Omental fat pad (tissue), 4 donors: ENCODE measurements around the gene ACAP3. TPM values are rescaled to one million over a fixed set of nuclear protein-coding genes. Genes with fewer than 3 reads are reported as not detected.
A peak's percentile ranks its signal among the peaks of the same experiment; 100 is the strongest.

Experiments
- ATAC-seq: fragments of 150-250 bp; one replicate; pipeline ENCODE4 v1.9.1; 2016; ENCODE audit warnings: mild to moderate bottlenecking, moderate library complexity; ENCODE audit not compliant: low FRiP score
- DNase-seq: peaks from one replicate; pipeline ENCODE4 v3.0.0-alpha.2; 2019; ENCODE audit warnings: low spot score
- total RNA-seq, 4 donors: library from RNA; depleted of rRNA; stranded (reverse); fragments of >200 nt; gene quantifications; one replicate each; pipeline ENCODE4 v1.1.0, GENCODE V29; 2016
- TF ChIP-seq, protein P1 (sequence below), 3 donors: fragments of 450-650 bp; IDR thresholded peaks; one replicate each; pipeline ENCODE4 v1.5.1; 2016 to 2017; ENCODE audit warnings: antibody characterized with exemption in 3 of 3, mild to moderate bottlenecking in 3 of 3, moderate library complexity in 2 of 3

The ACAP3 gene
- total RNA-seq, 4 donors from 2014 or later, result 19.2 to 41.8 (median 38.1) TPM

DNA sequence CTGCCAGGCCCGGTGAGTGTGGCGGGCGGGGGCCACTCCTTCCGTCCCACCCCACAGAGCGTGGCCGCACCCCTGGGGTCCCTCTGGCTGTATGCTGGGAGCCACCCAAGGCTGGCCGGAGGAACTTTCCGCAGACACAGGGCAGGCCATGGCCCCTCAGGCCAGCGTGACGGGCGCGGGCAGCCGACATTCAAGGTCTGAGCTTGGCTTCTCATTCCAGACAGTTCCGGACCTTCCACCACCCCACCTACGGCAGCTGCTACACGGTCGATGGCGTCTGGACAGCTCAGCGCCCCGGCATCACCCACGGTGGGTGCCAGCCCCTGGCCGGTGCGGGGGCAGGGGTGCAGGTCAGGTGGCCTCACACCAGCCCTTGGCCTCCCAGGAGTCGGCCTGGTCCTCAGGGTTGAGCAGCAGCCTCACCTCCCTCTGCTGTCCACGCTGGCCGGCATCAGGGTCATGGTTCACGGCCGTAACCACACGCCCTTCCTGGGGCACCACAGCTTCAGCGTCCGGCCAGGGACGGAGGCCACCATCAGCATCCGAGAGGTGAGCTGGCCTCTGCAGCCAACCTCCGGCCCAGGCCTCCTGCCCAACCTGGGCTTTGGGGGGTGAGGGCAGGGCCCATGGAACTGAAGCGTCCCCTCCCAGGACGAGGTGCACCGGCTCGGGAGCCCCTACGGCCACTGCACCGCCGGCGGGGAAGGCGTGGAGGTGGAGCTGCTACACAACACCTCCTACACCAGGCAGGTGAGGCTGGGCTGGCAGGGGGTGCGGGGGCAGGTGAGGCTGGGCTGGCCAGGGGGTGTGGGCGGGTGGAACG, 20.2 kb downstream of the ACAP3 start:
- TF ChIP-seq, protein P1, sequence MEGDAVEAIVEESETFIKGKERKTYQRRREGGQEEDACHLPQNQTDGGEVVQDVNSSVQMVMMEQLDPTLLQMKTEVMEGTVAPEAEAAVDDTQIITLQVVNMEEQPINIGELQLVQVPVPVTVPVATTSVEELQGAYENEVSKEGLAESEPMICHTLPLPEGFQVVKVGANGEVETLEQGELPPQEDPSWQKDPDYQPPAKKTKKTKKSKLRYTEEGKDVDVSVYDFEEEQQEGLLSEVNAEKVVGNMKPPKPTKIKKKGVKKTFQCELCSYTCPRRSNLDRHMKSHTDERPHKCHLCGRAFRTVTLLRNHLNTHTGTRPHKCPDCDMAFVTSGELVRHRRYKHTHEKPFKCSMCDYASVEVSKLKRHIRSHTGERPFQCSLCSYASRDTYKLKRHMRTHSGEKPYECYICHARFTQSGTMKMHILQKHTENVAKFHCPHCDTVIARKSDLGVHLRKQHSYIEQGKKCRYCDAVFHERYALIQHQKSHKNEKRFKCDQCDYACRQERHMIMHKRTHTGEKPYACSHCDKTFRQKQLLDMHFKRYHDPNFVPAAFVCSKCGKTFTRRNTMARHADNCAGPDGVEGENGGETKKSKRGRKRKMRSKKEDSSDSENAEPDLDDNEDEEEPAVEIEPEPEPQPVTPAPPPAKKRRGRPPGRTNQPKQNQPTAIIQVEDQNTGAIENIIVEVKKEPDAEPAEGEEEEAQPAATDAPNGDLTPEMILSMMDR (IDR thresholded peaks at IDR 0.05), result no peak
- ATAC-seq (no peak), DNase-seq (no peak)

DNA sequence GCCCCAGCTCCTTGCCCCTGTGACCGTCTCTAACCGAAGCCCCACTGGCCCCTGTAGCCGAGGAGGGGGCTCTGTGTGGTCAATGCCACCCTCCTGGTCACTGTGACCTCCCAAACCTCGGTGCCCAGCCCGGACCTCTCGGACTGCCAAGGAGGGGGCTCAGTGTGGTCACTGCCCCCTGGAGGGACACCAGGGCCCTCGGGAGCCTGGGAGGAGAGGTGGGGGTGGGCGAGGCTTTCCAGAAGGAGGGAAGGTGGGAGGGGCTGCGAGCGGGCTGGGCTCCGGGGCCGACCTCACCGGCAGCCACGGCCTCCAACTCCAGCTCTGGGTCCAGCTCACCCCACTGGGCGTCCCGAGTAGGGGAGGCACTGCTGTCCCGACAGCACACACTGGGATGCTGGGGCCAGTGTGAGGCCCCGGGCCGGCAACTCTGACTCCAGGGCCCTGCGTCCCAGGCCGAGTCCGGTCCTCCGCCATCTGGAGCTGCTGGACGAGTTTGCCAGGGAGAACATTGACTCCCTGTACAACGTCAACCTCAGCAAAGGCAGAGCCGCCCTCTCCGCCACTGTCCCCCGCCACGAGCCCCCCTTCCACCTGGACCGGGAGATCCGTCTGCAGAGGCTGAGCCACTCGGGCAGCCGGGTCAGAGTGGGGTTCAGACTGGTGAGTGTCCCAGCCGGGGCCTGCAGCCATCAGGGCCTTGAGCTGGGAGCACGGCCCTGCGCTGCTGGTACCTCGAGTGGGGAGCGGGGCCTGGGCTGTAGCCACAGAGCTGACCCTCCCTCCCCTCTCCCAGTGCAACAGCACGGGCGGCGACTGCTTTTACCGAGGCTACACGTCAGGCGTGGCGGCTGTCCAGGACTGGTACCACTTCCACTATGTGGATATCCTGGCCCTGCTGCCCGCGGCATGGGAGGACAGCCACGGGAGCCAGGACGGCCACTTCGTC, 21.1 kb downstream of the ACAP3 start:
- ATAC-seq (no peak), DNase-seq (no peak)
- TF ChIP-seq, protein P1 (IDR thresholded peaks at IDR 0.05), result no peak

DNA sequence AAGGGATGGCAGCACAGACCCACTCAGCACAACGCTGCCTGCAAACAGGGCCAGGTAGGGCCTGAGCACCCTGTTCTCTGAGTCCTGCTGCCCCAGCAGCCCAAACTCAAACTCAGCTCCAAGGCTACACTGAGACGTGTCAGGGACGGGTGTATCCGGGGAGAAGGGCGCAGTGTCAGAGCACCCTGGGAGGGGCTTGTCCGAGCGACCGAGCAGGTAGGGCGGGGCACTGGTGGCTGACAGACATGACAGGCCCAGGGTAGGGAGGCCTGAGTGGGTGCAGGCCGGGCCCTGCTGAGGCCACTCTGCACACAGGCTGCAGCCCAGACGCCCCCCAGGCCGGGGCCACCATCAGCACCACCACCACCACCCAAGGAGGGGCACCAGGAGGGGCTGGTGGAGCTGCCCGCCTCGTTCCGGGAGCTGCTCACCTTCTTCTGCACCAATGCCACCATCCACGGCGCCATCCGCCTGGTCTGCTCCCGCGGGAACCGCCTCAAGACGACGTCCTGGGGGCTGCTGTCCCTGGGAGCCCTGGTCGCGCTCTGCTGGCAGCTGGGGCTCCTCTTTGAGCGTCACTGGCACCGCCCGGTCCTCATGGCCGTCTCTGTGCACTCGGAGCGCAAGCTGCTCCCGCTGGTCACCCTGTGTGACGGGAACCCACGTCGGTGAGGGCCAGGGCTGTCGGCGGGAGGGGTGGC, 22.0 kb downstream of the ACAP3 start:
- ATAC-seq (no peak), DNase-seq (no peak)
- TF ChIP-seq, protein P1 (IDR thresholded peaks at IDR 0.05), result no peak

DNA sequence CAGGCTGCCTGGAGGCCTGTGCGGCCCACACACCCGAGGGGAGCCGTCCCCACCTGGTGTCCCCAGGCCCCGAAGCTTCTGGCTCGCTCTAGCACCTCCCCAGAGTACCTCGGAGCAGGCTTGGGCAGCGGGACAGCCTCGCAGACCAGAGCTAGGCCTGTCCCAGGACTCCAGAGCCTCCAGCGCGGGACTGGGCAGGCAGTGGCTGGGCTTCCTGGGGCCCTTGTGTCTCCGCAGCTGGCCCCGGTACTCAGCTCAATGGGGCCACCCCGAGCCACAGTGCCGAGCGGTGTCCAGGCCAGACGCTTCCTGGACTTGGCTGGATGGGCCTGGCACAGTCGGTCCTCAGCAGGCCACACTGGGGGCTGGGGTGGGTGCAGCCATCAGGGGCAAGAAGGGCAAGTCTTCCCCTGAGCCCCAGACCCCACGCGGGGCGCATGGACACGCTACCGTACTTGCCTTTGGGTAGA, 22.6 kb downstream of the ACAP3 start:
- peak; percentile 12 for ATAC-seq
- TF ChIP-seq, protein P1 (IDR thresholded peaks at IDR 0.05), result no peak
- DNase-seq, result no peak

DNA sequence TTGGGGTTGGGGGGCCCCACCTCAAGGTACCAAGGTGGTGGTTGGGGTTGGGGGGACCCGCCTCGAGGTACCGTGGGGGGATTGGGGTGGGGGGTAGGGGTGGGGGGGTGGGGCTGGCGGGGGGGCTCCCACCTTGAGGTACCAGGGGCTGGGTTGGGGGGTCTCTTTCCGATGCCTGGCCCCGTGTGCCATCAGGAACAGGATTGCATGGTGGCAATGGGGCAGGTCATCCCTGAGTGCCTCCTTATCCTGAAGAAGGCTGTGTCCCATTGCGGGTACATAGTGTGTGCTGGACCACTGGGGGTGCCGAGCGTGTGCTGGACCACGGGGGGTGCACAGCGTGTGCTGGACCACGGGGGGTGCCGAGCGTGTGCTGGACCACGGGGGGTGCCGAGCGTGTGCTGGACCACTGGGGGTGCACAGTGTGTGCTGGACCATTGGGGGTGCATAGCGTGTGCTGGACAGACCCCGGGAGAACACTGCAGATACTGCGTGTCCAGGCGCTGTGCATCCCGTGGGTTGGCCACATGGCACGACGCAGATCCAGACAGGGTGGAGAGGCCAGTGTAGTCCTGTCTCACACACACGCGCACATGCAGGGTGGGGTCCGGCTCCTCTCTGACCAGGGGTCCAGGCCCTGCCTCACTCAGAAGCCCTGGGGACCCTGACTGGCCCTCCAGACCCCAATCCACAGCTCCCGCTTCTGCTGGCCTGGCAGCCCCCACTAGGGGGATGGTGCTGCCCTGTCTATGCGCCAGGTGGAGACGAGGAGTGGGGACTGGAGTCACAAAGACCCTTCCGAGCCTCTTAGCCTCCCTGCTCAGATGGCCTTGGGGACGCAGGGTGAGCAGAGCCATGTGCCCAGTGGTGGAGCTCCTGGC, 23.3 kb downstream of the ACAP3 start:
- TF ChIP-seq, protein P1 (IDR thresholded peaks at IDR 0.05), result no peak
- DNase-seq (no peak), ATAC-seq (no peak)

DNA sequence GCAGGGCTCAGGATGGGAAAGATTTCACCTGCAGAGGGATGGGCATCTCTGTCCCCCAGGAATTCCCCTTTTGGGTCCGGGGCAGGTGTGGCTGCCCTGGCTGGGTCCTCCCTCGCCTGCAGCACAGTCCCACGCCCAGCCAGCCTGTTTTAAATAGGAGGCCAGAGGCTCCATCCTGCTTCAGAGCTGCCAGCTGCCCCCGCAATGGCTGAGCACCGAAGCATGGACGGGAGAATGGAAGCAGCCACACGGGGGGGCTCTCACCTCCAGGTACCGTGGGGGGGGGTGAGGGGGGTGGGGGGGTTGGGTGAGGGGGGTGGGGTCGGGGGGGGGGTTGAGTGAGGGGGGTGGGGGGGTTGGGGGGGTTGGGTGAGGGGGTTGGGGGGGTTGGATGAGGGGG, 23.9 kb downstream of the ACAP3 start:
- ATAC-seq (no peak), DNase-seq (no peak)
- TF ChIP-seq, protein P1 (IDR thresholded peaks at IDR 0.05), result no peak
